ENCODE results near the gene CDH4.

CDH4 gene

DNA sequence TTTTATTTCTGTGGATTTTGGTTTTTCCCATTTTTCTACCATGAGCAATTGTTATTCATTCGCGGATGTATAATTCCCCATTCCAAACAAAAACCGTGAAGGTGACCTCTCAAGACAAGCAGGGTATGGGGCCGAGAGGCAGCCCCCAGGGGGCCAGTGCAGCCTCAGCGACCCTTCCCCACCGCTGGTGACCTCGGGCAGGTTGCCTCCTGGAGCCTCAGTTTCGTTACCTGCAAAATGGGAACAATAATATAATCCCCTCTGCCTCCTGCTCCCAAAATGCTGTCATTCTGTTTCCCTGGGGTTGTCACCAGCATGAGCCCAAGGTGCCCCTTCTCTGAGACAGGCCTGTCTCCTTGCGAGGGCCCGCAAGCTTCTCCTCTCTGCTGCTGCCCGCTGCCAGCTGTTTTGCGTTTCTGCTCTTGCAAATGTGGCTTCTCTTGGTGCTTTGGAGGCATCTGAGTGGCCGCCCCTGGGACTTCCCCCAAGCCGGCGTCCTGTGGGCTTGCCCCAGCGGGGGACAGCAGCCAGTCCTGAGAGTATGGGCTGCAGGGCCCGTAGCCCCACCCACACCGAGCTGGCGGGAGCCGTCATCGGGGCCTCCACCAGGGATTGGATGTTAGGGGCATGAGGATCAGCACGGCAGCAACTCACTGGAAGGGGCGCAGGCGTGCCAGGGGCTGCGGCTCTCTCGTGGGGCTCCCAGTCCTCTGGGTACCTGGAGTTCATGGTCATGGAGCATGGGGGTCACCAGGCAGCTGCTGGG is 651.7 kb downstream of the CDH4 start:
- H3K9me3 ChIP-seq (ENCODE audit: control insufficient read depth, insufficient read depth, low read depth, low read length): no peaks in the 10 kb centered on the region
- no peaks in the 10 kb centered on the region for H3K36me3 ChIP-seq (ENCODE audit: control insufficient read depth, insufficient read depth, low read length)
- no peaks in the 10 kb centered on the region; the same call in 1 of the 2 replicates for H3K27me3 ChIP-seq (ENCODE audit: control insufficient read depth, insufficient read depth, low read length)
- H3K4me3 ChIP-seq (ENCODE audit: low read depth, low read length): no peak overlapping the region
- no peak overlapping the region for H3K27ac ChIP-seq (ENCODE audit: low read depth, low read length)
- H3K4me1 ChIP-seq (ENCODE audit: control insufficient read depth, insufficient read depth, low read length): no peaks in the 10 kb centered on the region
- no peak overlapping the region for H3K9ac ChIP-seq (ENCODE audit: low read length)

- no peaks in the 10 kb centered on the region for H3K36me3 ChIP-seq (ENCODE audit: control insufficient read depth, insufficient read depth, low read length)
- no peak overlapping the region for H3K27ac ChIP-seq (ENCODE audit: low read depth, low read length)
- H3K4me3 ChIP-seq (ENCODE audit: low read depth, low read length): no peak overlapping the region
- H3K9me3 ChIP-seq (ENCODE audit: control insufficient read depth, insufficient read depth, low read depth, low read length): no peaks in the 10 kb centered on the region
- no peaks in the 10 kb centered on the region for H3K4me1 ChIP-seq (ENCODE audit: control insufficient read depth, insufficient read depth, low read length)
- H3K27me3 ChIP-seq (ENCODE audit: control insufficient read depth, insufficient read depth, low read length): no peaks in the 10 kb centered on the region; the same call in 1 of the 2 replicates
- no peak overlapping the region for H3K9ac ChIP-seq (ENCODE audit: low read length)
Observed at GRCh38 chr20:61904456-61904855, 652.4 kb downstream of the CDH4 start.

GRCh38 chr20:61905781-61906523 is 653.9 kb downstream of the CDH4 start:
- H3K9ac ChIP-seq (ENCODE audit: low read length): no peak overlapping the region
- no peak overlapping the region for H3K27ac ChIP-seq (ENCODE audit: low read depth, low read length)
- no peaks in the 10 kb centered on the region for H3K4me1 ChIP-seq (ENCODE audit: control insufficient read depth, insufficient read depth, low read length)
- H3K4me3 ChIP-seq (ENCODE audit: low read depth, low read length): no peak overlapping the region
- no peaks in the 10 kb centered on the region; the same call in 1 of the 2 replicates for H3K27me3 ChIP-seq (ENCODE audit: control insufficient read depth, insufficient read depth, low read length)
- peaks cover 2% of the 10 kb centered on the region; the same call in 1 of the 2 replicates for H3K9me3 ChIP-seq (ENCODE audit: control insufficient read depth, insufficient read depth, low read depth, low read length)
- no peaks in the 10 kb centered on the region for H3K36me3 ChIP-seq (ENCODE audit: control insufficient read depth, insufficient read depth, low read length)

DNA sequence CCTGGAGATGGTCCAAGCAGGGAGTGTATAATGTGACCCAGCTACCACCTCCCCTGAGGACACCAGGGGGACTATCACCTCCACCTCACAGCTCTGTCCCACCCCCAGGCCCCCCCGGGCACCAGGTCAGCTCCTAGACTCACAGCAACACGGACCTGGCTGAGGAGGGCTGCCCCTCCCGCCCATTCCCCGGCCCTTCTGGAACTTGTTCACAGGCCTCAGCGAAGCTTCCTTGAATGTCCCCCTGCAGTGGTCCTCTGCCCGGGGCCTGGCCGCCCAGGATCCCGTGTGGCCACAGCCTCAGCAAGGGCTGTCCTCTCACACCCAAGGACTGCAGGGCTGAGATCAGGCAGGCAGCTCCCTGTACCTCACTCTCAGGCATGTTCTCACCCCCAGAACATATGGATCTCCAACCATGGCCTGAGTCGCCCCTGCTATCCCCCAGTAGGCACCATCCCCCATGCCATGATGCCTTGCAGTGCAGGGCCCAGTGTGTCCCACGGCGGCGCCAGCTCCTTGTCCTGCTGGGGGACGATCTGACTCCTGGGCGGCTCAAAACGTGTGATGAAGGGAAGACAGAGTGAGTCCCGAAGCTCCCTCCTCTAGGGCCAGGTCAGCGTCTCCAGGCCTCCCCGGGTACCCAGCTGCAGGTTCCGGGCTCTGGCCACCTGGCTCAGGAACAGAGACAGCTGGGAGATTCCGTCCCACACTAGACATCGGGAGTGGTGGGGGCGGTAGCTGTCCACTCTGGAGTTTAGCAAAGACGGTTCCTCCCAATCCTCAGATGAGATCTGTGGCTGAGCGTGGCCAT is 655.2 kb downstream of the CDH4 start:
- no peak overlapping the region for H3K9ac ChIP-seq (ENCODE audit: low read length)
- H3K4me1 ChIP-seq (ENCODE audit: control insufficient read depth, insufficient read depth, low read length): no peaks in the 10 kb centered on the region
- peaks cover 2% of the 10 kb centered on the region; the same call in 1 of the 2 replicates for H3K9me3 ChIP-seq (ENCODE audit: control insufficient read depth, insufficient read depth, low read depth, low read length)
- H3K36me3 ChIP-seq (ENCODE audit: control insufficient read depth, insufficient read depth, low read length): no peaks in the 10 kb centered on the region
- H3K4me3 ChIP-seq (ENCODE audit: low read depth, low read length): no peak overlapping the region
- H3K27me3 ChIP-seq (ENCODE audit: control insufficient read depth, insufficient read depth, low read length): no peaks in the 10 kb centered on the region; the same call in 1 of the 2 replicates
- H3K27ac ChIP-seq (ENCODE audit: low read depth, low read length): no peak overlapping the region

DNA sequence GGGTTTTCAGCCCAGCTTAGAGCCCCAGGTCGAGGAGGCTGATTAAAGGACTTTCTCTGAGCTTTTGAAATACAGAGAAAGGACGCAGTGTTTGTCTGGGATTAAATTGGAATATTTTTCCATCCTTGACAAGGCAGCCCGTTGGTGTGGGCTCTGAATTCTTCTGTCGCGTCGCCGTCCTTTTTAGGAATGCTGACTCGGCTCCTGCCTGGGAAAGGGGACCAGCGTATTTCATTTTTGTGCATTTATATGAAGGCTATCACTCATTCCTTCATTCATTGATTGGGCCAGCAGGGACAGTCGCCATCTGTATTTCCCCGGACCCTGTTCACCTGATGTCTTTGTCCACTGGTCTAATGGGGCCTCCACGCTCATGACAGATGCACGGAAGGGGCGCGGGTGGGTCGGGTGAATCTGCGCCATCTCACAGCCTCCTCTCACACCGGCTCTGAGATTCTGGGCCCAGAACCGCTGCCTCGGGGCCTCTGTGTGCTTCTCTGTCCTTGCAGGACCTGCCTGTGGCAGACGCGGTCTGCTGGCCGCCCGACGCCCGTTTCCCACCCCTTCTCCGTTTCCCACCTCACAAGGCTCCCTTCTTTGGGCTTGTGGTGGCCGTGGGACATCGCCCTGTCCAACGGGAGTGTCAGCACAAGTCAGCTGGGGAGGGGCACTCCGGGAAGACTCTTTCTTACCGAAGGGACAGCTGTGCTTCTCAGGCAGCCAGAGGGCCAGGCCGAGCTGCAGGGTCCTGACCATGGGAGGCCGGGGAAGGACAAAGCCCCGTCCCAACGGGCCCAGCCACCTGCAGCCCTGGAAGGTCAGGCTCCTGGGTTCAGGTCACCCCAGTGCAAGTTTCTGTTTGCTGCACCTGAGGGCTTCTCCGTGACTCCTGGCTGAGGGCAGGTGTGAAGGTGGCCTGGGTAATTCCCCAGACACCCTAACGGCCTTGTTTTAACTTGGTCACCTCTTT is 656.3 kb downstream of the CDH4 start:
- H3K9ac ChIP-seq (ENCODE audit: low read length): no peak overlapping the region
- H3K4me3 ChIP-seq (ENCODE audit: low read depth, low read length): no peak overlapping the region
- no peaks in the 10 kb centered on the region; the same call in 1 of the 2 replicates for H3K27me3 ChIP-seq (ENCODE audit: control insufficient read depth, insufficient read depth, low read length)
- peaks cover 2% of the 10 kb centered on the region; the same call in 1 of the 2 replicates for H3K9me3 ChIP-seq (ENCODE audit: control insufficient read depth, insufficient read depth, low read depth, low read length)
- H3K36me3 ChIP-seq (ENCODE audit: control insufficient read depth, insufficient read depth, low read length): no peaks in the 10 kb centered on the region
- no peak overlapping the region for H3K27ac ChIP-seq (ENCODE audit: low read depth, low read length)
- H3K4me1 ChIP-seq (ENCODE audit: control insufficient read depth, insufficient read depth, low read length): no peaks in the 10 kb centered on the region

GRCh38 chr20:61909028-61909427 is 657.0 kb downstream of the CDH4 start:
- H3K27me3 ChIP-seq (ENCODE audit: control insufficient read depth, insufficient read depth, low read length): no peaks in the 10 kb centered on the region; the same call in 1 of the 2 replicates
- no peak overlapping the region for H3K27ac ChIP-seq (ENCODE audit: low read depth, low read length)
- no peak overlapping the region for H3K9ac ChIP-seq (ENCODE audit: low read length)
- no peak overlapping the region for H3K4me3 ChIP-seq (ENCODE audit: low read depth, low read length)
- no peaks in the 10 kb centered on the region for H3K4me1 ChIP-seq (ENCODE audit: control insufficient read depth, insufficient read depth, low read length)
- H3K9me3 ChIP-seq (ENCODE audit: control insufficient read depth, insufficient read depth, low read depth, low read length): peaks cover 2% of the 10 kb centered on the region; the same call in 1 of the 2 replicates
- no peaks in the 10 kb centered on the region for H3K36me3 ChIP-seq (ENCODE audit: control insufficient read depth, insufficient read depth, low read length)

GRCh38 chr20:61909821-61910220 is 657.8 kb downstream of the CDH4 start:
- H3K4me3 ChIP-seq (ENCODE audit: low read depth, low read length): no peak overlapping the region
- no peak overlapping the region for H3K27ac ChIP-seq (ENCODE audit: low read depth, low read length)
- no peaks in the 10 kb centered on the region for H3K4me1 ChIP-seq (ENCODE audit: control insufficient read depth, insufficient read depth, low read length)
- no peaks in the 10 kb centered on the region; the same call in 1 of the 2 replicates for H3K27me3 ChIP-seq (ENCODE audit: control insufficient read depth, insufficient read depth, low read length)
- H3K36me3 ChIP-seq (ENCODE audit: control insufficient read depth, insufficient read depth, low read length): no peaks in the 10 kb centered on the region
- H3K9ac ChIP-seq (ENCODE audit: low read length): no peak overlapping the region
- H3K9me3 ChIP-seq (ENCODE audit: control insufficient read depth, insufficient read depth, low read depth, low read length): peaks cover 2% of the 10 kb centered on the region; the same call in 1 of the 2 replicates

- H3K27ac ChIP-seq (ENCODE audit: low read depth, low read length): no peak overlapping the region
- H3K27me3 ChIP-seq (ENCODE audit: control insufficient read depth, insufficient read depth, low read length): no peaks in the 10 kb centered on the region; the same call in 1 of the 2 replicates
- no peaks in the 10 kb centered on the region for H3K4me1 ChIP-seq (ENCODE audit: control insufficient read depth, insufficient read depth, low read length)
- H3K9me3 ChIP-seq (ENCODE audit: control insufficient read depth, insufficient read depth, low read depth, low read length): peaks cover 2% of the 10 kb centered on the region; the same call in 1 of the 2 replicates
- H3K36me3 ChIP-seq (ENCODE audit: control insufficient read depth, insufficient read depth, low read length): no peaks in the 10 kb centered on the region
- H3K9ac ChIP-seq (ENCODE audit: low read length): no peak overlapping the region
- H3K4me3 ChIP-seq (ENCODE audit: low read depth, low read length): no peak overlapping the region
Observed at GRCh38 chr20:61911824-61912223, 659.8 kb downstream of the CDH4 start.

DNA sequence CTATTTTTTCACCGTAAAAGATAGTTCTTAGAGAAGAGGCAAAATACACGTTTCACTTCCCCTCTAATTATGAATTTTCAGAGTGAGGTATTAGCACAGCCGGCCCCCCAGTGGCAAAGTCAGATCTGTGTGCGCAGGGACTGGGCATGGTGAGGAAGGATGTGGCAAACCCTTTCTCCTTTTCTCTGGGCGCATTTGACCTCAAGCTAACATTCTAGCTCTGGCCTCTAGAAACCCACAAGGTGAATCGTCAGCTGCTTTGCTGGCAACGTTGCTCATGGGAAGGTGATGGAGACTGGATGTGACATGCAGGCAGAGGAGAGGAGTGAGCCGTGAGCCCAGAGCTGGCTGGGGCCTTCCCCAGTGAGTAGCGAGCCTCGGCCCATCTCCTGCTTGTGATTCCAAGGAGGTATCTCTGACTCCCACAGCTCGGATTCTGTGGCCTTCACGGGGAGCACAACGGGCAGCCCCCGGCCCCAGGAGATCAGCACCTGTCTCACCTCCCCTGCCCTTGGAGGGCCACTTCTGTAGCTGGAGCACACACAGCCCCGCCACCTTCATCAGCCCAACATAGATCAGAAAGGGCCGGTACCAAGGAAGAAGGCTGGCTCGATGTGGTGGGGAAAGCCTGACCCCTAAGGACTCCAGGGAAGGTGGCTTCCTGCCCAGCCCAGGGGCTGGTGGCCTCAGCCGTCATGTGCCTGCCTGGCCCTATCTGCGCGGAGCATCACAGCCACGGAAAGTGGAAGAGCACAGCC is 660.8 kb downstream of the CDH4 start:
- peaks cover 2% of the 10 kb centered on the region; the same call in 1 of the 2 replicates for H3K9me3 ChIP-seq (ENCODE audit: control insufficient read depth, insufficient read depth, low read depth, low read length)
- no peaks in the 10 kb centered on the region; the same call in 1 of the 2 replicates for H3K27me3 ChIP-seq (ENCODE audit: control insufficient read depth, insufficient read depth, low read length)
- no peak overlapping the region for H3K27ac ChIP-seq (ENCODE audit: low read depth, low read length)
- no peaks in the 10 kb centered on the region for H3K36me3 ChIP-seq (ENCODE audit: control insufficient read depth, insufficient read depth, low read length)
- no peaks in the 10 kb centered on the region for H3K4me1 ChIP-seq (ENCODE audit: control insufficient read depth, insufficient read depth, low read length)
- H3K4me3 ChIP-seq (ENCODE audit: low read depth, low read length): no peak overlapping the region
- no peak overlapping the region for H3K9ac ChIP-seq (ENCODE audit: low read length)
